Fibroblast of lung (primary cell): ENCODE data around the gene EZH1. TPM values are rescaled to one million over a fixed set of nuclear protein-coding genes. Genes with fewer than 3 reads are reported as not detected.
A peak's percentile ranks its signal among the peaks of the same experiment; 100 is the strongest.

Experiments
- DNase-seq, 2 donors: peaks; one replicate each; pipeline versions ENCODE4 v3.0.0 to v3.0.0-alpha.2; 2010; ENCODE audit warnings: low read depth in 2 of 2
- H2AFZ ChIP-seq: 2 replicates; pipeline ENCODE4 v1.5.1; 2012; ENCODE audit warnings: low read length, control low read depth, inconsistent platforms
- H3K27ac ChIP-seq: 2 replicates; pipeline ENCODE4 v1.5.1; 2011; ENCODE audit warnings: low read length, control low read depth; ENCODE audit not compliant: insufficient read depth
- H3K27me3 ChIP-seq: 2 replicates; pipeline ENCODE4 v1.5.1; 2011; ENCODE audit warnings: mild to moderate bottlenecking, low read length; ENCODE audit not compliant: control insufficient read depth, insufficient read depth
- H3K36me3 ChIP-seq: 2 replicates; pipeline ENCODE4 v1.5.1; 2011; ENCODE audit warnings: low read length; ENCODE audit not compliant: control insufficient read depth, insufficient read depth
- H3K4me1 ChIP-seq: 2 replicates; pipeline ENCODE4 v1.5.1; 2011; ENCODE audit warnings: low read length; ENCODE audit not compliant: control insufficient read depth, insufficient read depth; ENCODE audit errors: extremely low read depth
- H3K4me2 ChIP-seq: 2 replicates; pipeline ENCODE4 v1.5.1; 2011; ENCODE audit warnings: low read length, control low read depth; ENCODE audit not compliant: insufficient read depth; ENCODE audit errors: extremely low read depth
- H3K4me3 ChIP-seq, 4 experiments: fragments of 200-600 bp in 1 of 4; sonication (generic) in 1 of 4; replicated peaks in 1 of 4; 2 replicates each; pipeline ENCODE4 v1.5.1; 2011 to 2016; ENCODE audit warnings: low read length in 4 of 4, low read depth in 3 of 4, mild to moderate bottlenecking in 3 of 4, control low read depth in 2 of 4, inconsistent platforms in 1 of 4, mixed read lengths in 1 of 4; ENCODE audit not compliant: insufficient read depth in 1 of 4; ENCODE audit errors: control extremely low read depth in 1 of 4
- H3K79me2 ChIP-seq: 2 replicates; pipeline ENCODE4 v1.5.1; 2012; ENCODE audit warnings: mild to moderate bottlenecking, low read length, inconsistent platforms; ENCODE audit not compliant: control insufficient read depth, insufficient read depth
- H3K9ac ChIP-seq: 2 replicates; pipeline ENCODE4 v1.5.1; 2011; ENCODE audit warnings: mild to moderate bottlenecking, low read length, control low read depth; ENCODE audit not compliant: insufficient read depth
- H3K9me3 ChIP-seq: 2 replicates; pipeline ENCODE4 v1.5.1; 2012; ENCODE audit warnings: low read depth, low read length; ENCODE audit not compliant: control insufficient read depth, insufficient read depth
- H4K20me1 ChIP-seq: 2 replicates; pipeline ENCODE4 v1.5.1; 2011; ENCODE audit warnings: low read length; ENCODE audit not compliant: control insufficient read depth, insufficient read depth; ENCODE audit errors: extremely low read depth
- EZH2 ChIP-seq: IDR thresholded peaks from 2 replicates; pipeline ENCODE4 v1.5.1; 2012; ENCODE audit warnings: low read length, control low read depth, mild to moderate bottlenecking; ENCODE audit errors: missing control alignments
- polyA plus RNA-seq, 2 donors: library from polyadenylated mRNA; depleted of rRNA in 1 of 2; stranded (reverse) in 1 of 2; unstranded in 1 of 2; fragments of >200 nt; gene quantifications; 2 replicates each; pipeline ENCODE4 v1.2.1, GENCODE V29; 2011 to 2012; ENCODE audit warnings: missing spikeins in 1 of 2
- total RNA-seq: library from RNA; depleted of rRNA; stranded (reverse); fragments of >200 nt; gene quantifications from 2 replicates; pipeline ENCODE4 v1.2.1, GENCODE V29; 2014
- TF ChIP-seq, protein P1 (sequence below), 2 donors: IDR thresholded peaks in 1 of 2; conservative IDR thresholded peaks in 1 of 2; 1 replicate in 1 of 2; 2 replicates in 1 of 2; pipeline ENCODE4 v1.5.1; 2011 to 2012; ENCODE audit warnings: low read length in 2 of 2, control low read depth in 1 of 2, inconsistent platforms in 1 of 2, low read depth in 1 of 2, mild to moderate bottlenecking in 1 of 2

EZH1 gene
- total and polyA plus RNA-seq, 2 donors (not counting 1 experiment from before 2014, with no cell fraction given) = 28.6 to 31.9 TPM

GRCh38 chr17:42677921-42678781, 66.7 kb downstream of the EZH1 start:
- DNase-seq = peak; percentile 76 to 87
- peak overlapping the region; percentile 39 to 65 (median 55) for H3K4me3 ChIP-seq

DNA sequence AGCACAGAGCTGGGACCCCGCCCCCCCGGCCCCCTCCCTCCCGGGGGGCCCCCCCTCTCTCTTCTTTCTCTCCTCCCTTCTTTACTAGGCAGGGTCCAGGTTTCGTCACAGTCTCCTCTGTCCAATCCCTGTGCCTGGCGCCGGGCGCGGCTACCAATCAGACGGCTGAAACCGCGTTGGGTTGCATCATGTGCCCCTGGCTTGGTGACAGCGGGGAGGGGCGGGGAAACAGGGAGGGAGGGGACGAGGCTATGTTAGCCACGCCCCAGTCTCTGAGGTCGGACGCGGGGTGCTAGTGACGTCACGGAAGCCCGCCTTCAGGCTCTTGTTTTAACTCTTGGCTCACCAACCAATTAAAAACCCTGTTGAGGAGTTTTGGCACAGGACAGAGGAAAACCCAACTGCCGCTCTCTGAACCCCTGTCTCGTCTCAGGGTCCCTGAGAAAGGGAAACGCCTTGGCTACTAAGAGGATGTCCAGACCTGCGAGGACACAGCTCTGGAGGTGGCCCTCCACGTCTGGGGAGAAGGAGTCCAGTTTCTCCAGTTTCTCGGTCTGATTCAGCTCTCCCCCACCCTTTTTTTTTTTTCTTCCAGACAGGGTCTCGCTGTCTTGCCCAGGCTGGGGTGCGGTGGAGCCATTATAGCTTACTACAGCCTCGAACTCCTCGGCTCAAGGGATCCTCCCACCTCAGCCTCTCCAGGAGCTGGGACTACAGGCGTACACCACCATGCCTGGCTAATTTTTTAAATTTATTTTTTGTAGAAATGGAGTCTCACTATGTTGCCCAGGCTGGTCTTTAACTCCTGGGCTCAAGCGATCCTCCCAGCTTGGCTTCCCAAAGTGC, 67.6 kb downstream of the EZH1 start:
- Histone ChIP-seq H3K4me1 (peaks cover 47% of the 10 kb centered on the region), H3K9me3 (no peaks in the 10 kb centered on the region), H3K79me2 (peaks cover 28% of the 10 kb centered on the region), H3K27me3 (no peaks in the 10 kb centered on the region), H3K4me2 (peak overlapping the region; percentile 79), H3K9ac (peak overlapping the region; percentile 77), H3K36me3 (peaks cover 10% of the 10 kb centered on the region), H4K20me1 (no peaks in the 10 kb centered on the region), H3K4me3 (peak overlapping the region; percentile 59 to 94 (median 76)), H3K27ac (peak overlapping the region; percentile 95), H2AFZ (peak overlapping the region; percentile 87)
- no peak for TF ChIP-seq EZH2
- TF ChIP-seq, protein P1, sequence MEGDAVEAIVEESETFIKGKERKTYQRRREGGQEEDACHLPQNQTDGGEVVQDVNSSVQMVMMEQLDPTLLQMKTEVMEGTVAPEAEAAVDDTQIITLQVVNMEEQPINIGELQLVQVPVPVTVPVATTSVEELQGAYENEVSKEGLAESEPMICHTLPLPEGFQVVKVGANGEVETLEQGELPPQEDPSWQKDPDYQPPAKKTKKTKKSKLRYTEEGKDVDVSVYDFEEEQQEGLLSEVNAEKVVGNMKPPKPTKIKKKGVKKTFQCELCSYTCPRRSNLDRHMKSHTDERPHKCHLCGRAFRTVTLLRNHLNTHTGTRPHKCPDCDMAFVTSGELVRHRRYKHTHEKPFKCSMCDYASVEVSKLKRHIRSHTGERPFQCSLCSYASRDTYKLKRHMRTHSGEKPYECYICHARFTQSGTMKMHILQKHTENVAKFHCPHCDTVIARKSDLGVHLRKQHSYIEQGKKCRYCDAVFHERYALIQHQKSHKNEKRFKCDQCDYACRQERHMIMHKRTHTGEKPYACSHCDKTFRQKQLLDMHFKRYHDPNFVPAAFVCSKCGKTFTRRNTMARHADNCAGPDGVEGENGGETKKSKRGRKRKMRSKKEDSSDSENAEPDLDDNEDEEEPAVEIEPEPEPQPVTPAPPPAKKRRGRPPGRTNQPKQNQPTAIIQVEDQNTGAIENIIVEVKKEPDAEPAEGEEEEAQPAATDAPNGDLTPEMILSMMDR (conservative IDR thresholded peaks at IDR 0.05 in 1 of 2, IDR thresholded peaks at IDR 0.05 in 1 of 2; ENCODE audit: low read depth in 1 of 2, low read length in 2 of 2) = no peak
- peak; percentile 99 to 100 for DNase-seq

More at GRCh38 chr17:42677921-42678781, 66.7 kb downstream of the EZH1 start:
- Histone ChIP-seq H3K9ac (peak overlapping the region; percentile 69), H4K20me1 (no peaks in the 10 kb centered on the region), H3K9me3 (no peaks in the 10 kb centered on the region), H3K4me2 (peak overlapping the region; percentile 86), H3K79me2 (peaks cover 26% of the 10 kb centered on the region), H3K36me3 (peaks cover 4% of the 10 kb centered on the region), H2AFZ (peak overlapping the region; percentile 15), H3K27ac (peak overlapping the region; percentile 95), H3K27me3 (no peaks in the 10 kb centered on the region), H3K4me1 (peaks cover 47% of the 10 kb centered on the region)
- no peak for TF ChIP-seq EZH2
- TF ChIP-seq, protein P1 (conservative IDR thresholded peaks at IDR 0.05 in 1 of 2, IDR thresholded peaks at IDR 0.05 in 1 of 2; ENCODE audit: low read depth in 1 of 2, low read length in 2 of 2) = no peak
